ENCODE measurements around the gene FNIP2. TPM values are rescaled to one million over a fixed set of nuclear protein-coding genes. Genes with fewer than 3 reads are reported as not detected.

Gene FNIP2
- total and polyA plus RNA-seq, 2 donors (not counting 1 experiment from before 2014, with no cell fraction given) = 0.03 to 0.17 TPM

DNA sequence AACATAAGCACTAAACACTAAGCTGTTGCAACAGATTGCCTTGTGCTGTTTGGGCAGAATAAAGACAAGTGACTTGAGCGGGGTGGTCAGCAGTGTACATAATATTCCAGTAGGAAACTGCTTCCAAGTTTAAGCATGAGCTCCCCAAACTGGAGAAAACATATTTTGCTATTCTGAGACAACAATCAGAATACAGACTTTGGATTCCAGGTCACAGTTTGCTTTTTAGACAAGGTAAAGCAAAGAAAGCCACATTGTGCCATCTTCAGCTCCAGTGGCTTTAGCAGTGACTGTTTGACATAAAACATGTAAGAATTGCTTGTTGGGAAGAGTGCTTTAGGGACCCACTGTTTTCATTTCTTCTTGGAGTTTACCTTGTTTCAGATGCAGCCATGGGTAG, 136.0 kb downstream of the FNIP2 start:
- H3K4me1 Mint-ChIP-seq = peaks cover 6% of the 10 kb centered on the region
- no peak overlapping the region for H3K27ac Mint-ChIP-seq
- H3K9me3 ChIP-seq (ENCODE audit: control extremely low read depth in 1 of 3, control insufficient read depth in 2 of 3, insufficient read depth in 1 of 3, low read length in 2 of 3) = no peaks in the 10 kb centered on the region
- no peak overlapping the region for H3K4me2 ChIP-seq (replicated peaks; ENCODE audit: low read depth, low read length, poor library complexity, severe bottlenecking)
- H3K9me3 Mint-ChIP-seq (ENCODE audit: insufficient read depth) = no peaks in the 10 kb centered on the region
- intact Hi-C loops (cut with micrococcal nuclease) = no loop called here
- peaks cover 0 to 4% (median 0%) of the 10 kb centered on the region in 4 experiments for H3K27me3 ChIP-seq (replicated peaks in 1 of 4; ENCODE audit: control extremely low read depth in 1 of 4, control insufficient read depth in 3 of 4, insufficient read depth in 4 of 4, low read length in 3 of 4)
- H3K27me3 Mint-ChIP-seq = peaks cover 18% of the 10 kb centered on the region
- no peak overlapping the region for H3K9ac ChIP-seq (ENCODE audit: low read length)
- POLR2A ChIA-PET = no interaction called here
- no peaks in the 10 kb centered on the region for H3K36me3 ChIP-seq (replicated peaks in 1 of 2; ENCODE audit: control extremely low read depth in 1 of 2, control insufficient read depth in 1 of 2, extremely low read depth in 1 of 2, insufficient read depth in 2 of 2, low read length in 1 of 2)
- no peaks in the 10 kb centered on the region for H3K4me1 ChIP-seq (ENCODE audit: control insufficient read depth in 2 of 2, insufficient read depth in 2 of 2, low read length in 2 of 2)
- no peaks in the 10 kb centered on the region for H4K20me1 ChIP-seq (ENCODE audit: control insufficient read depth, insufficient read depth, low read length, poor library complexity, severe bottlenecking)
- H3K27ac ChIP-seq (ENCODE audit: low read length in 2 of 2) = no peak overlapping the region
- no peaks in the 10 kb centered on the region for H3K79me2 ChIP-seq (ENCODE audit: control insufficient read depth, insufficient read depth, low read length)
- TF ChIP-seq, protein P1, sequence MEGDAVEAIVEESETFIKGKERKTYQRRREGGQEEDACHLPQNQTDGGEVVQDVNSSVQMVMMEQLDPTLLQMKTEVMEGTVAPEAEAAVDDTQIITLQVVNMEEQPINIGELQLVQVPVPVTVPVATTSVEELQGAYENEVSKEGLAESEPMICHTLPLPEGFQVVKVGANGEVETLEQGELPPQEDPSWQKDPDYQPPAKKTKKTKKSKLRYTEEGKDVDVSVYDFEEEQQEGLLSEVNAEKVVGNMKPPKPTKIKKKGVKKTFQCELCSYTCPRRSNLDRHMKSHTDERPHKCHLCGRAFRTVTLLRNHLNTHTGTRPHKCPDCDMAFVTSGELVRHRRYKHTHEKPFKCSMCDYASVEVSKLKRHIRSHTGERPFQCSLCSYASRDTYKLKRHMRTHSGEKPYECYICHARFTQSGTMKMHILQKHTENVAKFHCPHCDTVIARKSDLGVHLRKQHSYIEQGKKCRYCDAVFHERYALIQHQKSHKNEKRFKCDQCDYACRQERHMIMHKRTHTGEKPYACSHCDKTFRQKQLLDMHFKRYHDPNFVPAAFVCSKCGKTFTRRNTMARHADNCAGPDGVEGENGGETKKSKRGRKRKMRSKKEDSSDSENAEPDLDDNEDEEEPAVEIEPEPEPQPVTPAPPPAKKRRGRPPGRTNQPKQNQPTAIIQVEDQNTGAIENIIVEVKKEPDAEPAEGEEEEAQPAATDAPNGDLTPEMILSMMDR (IDR thresholded peaks at IDR 0.05) = no peak
- no peak for TF ChIP-seq EZH2 (IDR thresholded peaks at IDR 0.05; ENCODE audit: borderline replicate concordance, insufficient read depth, low read depth, low read length, poor library complexity, severe bottlenecking)
- WGBS (ENCODE audit: insufficient coverage) = no CpG with 5 or more reads among the region's 1 CpG
- no peak overlapping the region for H2AFZ ChIP-seq (ENCODE audit: insufficient read depth, low read depth, low read length, poor library complexity, severe bottlenecking)
- no peak overlapping the region for H3K4me3 Mint-ChIP-seq
- ATAC-seq (ENCODE audit: low read depth) (no peak), DNase-seq (no peak)
- CTCF ChIA-PET = interaction anchor here (1.0 kb wide), 1 partner anchor 9 kb away, joined by 3 read pairs; no protein-coding TSS in a partner anchor
- no peak overlapping the region for H3K4me3 ChIP-seq (ENCODE audit: control extremely low read depth in 1 of 5, extremely low read depth in 1 of 5, insufficient read depth in 1 of 5, low read depth in 2 of 5, low read length in 4 of 5)

- H2AFZ ChIP-seq (ENCODE audit: insufficient read depth, low read depth, low read length, poor library complexity, severe bottlenecking) = no peak overlapping the region
- Mint-ChIP-seq H3K9me3 (ENCODE audit: insufficient read depth) (no peaks in the 10 kb centered on the region), H3K4me1 (peaks cover 6% of the 10 kb centered on the region), H3K27ac (no peak overlapping the region), H3K27me3 (peaks cover 18% of the 10 kb centered on the region), H3K4me3 (no peak overlapping the region)
- H3K79me2 ChIP-seq (ENCODE audit: control insufficient read depth, insufficient read depth, low read length) = no peaks in the 10 kb centered on the region
- H3K9me3 ChIP-seq (ENCODE audit: control extremely low read depth in 1 of 3, control insufficient read depth in 2 of 3, insufficient read depth in 1 of 3, low read length in 2 of 3) = no peaks in the 10 kb centered on the region
- no CpG with 5 or more reads among the region's 3 CpGs for WGBS (ENCODE audit: insufficient coverage)
- intact Hi-C loops (cut with micrococcal nuclease) = no loop called here
- no peak for ATAC-seq (ENCODE audit: low read depth)
- H4K20me1 ChIP-seq (ENCODE audit: control insufficient read depth, insufficient read depth, low read length, poor library complexity, severe bottlenecking) = no peaks in the 10 kb centered on the region
- TF ChIP-seq, protein P1 (IDR thresholded peaks at IDR 0.05) = no peak
- no peak for TF ChIP-seq EZH2 (IDR thresholded peaks at IDR 0.05; ENCODE audit: borderline replicate concordance, insufficient read depth, low read depth, low read length, poor library complexity, severe bottlenecking)
- no peak overlapping the region for H3K4me2 ChIP-seq (replicated peaks; ENCODE audit: low read depth, low read length, poor library complexity, severe bottlenecking)
- H3K36me3 ChIP-seq (replicated peaks in 1 of 2; ENCODE audit: control extremely low read depth in 1 of 2, control insufficient read depth in 1 of 2, extremely low read depth in 1 of 2, insufficient read depth in 2 of 2, low read length in 1 of 2) = no peaks in the 10 kb centered on the region
- H3K4me3 ChIP-seq (ENCODE audit: control extremely low read depth in 1 of 5, extremely low read depth in 1 of 5, insufficient read depth in 1 of 5, low read depth in 2 of 5, low read length in 4 of 5) = no peak overlapping the region
- peaks cover 0 to 4% (median 0%) of the 10 kb centered on the region in 4 experiments for H3K27me3 ChIP-seq (replicated peaks in 1 of 4; ENCODE audit: control extremely low read depth in 1 of 4, control insufficient read depth in 3 of 4, insufficient read depth in 4 of 4, low read length in 3 of 4)
- DNase-seq = peak; percentile 5
- ChIA-PET CTCF (no interaction called here), POLR2A (no interaction called here)
- H3K27ac ChIP-seq (ENCODE audit: low read length in 2 of 2) = no peak overlapping the region
- no peaks in the 10 kb centered on the region for H3K4me1 ChIP-seq (ENCODE audit: control insufficient read depth in 2 of 2, insufficient read depth in 2 of 2, low read length in 2 of 2)
- H3K9ac ChIP-seq (ENCODE audit: low read length) = no peak overlapping the region
Observed at GRCh38 chr4:158906073-158906472, 137.2 kb downstream of the FNIP2 start.
